GM03348 (cell line): ENCODE results near the gene LY9.
"Not testable (repeated sequence)": the region's sequence is repeated elsewhere in the genome, so short reads cannot be mapped to it uniquely, and the experiment has no call there.

ENCODE experiments used
- DNase-seq: peaks from one replicate; pipeline ENCODE4 v3.0.0; 2012; ENCODE audit warnings: low spot score

Gene LY9

DNA sequence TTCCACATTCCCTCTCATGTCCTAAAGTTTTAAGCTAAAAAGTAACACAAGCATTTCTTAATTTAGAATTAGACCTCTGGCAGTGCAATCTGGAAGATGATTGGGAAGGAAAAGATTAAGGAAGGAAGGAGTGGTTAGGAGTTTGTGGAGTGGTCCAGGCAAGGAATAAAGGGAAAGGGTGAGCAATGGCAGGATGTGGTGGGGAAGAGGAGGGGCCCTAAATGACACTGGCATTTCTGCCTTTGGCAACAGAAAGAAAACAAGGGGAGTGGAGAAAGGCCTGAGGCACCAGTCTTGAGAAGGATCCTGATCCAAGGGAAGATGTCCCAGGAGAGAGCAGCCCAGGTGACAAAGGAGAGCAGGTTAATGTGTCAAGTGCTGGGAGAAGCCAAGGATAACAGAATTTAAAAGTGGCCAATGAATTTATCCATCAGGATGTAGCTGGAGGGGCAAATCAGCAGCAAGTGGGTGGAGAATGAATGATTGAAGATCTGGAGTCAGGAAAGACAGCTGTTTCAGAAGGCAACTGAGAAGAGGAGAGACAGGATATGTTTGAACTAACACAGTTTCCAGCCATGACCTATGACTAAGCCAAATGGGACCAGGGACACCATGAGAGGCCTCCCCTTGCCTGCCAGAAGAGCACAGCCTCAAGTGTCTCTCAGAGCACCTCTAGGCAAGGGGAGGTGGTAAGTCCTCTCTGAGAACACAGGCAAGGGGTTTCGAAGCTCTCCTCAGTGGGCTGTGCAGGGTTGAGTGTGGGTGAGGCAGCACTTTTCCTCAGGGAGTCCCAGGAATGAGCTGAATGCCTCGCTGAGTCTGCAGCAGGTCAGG is 20.9 kb upstream of the LY9 start:
- DNase-seq = no peak

DNA sequence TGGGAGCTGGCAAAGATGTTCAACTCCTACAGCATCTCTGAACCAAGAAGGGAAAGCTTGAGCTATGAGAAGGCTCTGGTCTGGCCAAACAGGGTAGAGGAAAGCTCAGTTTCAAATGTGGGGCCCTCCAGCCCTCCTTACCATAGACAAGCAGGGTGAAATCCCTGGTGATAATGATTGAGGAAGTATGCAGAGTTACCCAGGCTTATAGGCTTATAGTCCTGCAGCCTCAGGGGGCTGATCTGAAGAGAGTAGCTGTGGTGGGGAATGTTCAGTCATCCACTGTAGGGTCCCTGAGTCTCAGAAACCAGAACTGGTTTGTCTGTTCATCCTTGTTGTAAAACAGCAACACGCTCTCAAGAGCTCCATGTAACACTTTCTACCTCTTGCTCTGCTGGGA is 19.8 kb upstream of the LY9 start:
- no peak for DNase-seq

DNA sequence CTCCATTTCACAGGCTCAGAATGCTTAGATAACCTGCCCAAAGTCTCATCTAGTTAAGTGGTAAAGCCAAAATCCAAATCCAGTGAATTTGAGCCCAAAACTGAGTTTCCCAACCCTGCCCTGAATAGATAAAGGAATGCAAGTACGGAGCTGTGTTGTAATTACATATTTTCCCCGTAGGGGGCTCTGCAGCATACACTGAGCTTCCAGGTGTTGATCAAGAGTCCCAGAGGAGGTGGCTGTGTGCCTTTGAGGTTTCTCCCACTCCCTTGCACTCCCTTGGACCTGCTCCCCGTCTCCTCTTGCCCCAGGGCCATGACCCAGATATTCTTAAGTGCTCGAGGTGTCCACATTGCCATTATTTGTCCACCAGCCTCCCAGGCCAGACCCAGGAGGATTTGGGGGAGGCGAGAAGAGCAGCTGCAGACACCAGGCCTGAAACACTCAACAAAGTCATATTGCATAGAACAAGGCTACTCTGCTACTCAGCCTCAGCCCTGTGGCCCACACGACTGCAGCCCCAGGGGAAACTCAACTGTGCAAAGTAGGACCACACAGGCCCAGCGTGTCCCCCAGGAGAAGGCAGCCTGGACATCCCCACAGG is 18.4 kb upstream of the LY9 start:
- DNase-seq = no peak

- no peak for DNase-seq
These were observed 17.0 kb upstream of the LY9 start for GRCh38 chr1:160778976-160779375.

DNA sequence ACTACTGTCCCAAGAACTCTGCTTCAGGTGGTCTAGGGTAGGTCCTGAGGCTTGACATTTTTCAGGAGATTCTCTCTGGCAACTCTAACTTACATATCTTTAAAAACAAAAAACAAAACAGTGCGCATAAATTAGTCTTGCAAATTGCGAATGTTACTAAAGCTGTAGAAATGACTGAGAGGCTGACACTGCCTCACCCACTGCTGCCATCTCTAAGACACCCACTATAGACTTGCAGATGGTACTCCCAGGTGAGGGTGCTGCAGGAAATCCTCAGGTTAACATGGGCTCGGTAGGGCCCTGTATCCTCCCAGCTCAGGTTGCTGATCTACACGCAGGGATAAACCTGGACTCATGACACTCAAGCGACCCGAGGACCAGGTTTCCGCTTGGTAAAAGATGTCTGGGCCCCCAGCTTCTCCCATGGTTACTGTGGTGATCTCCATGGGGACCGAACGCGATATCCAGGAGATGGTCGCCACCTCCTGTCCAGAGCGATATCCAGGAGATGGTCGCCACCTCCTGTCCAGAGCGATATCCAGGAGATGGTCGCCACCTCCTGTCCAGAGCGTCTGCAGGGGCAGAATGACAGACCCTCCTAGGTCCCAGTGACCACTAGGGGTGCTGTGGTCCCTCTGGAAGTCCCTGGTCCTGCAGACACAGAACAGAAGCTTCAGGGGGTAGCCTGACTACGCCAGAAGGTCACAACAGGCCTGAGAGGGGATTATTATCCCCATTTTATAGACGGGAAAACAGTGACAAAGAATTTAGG is 16.2 kb upstream of the LY9 start:
- DNase-seq = no peak

- DNase-seq = no peak
These were observed 15.6 kb upstream of the LY9 start for GRCh38 chr1:160780398-160780755.

GRCh38 chr1:160781186-160781766 is 14.7 kb upstream of the LY9 start:
- no peak for DNase-seq

- no peak for DNase-seq
These were observed 13.9 kb upstream of the LY9 start for GRCh38 chr1:160781914-160782689.

DNA sequence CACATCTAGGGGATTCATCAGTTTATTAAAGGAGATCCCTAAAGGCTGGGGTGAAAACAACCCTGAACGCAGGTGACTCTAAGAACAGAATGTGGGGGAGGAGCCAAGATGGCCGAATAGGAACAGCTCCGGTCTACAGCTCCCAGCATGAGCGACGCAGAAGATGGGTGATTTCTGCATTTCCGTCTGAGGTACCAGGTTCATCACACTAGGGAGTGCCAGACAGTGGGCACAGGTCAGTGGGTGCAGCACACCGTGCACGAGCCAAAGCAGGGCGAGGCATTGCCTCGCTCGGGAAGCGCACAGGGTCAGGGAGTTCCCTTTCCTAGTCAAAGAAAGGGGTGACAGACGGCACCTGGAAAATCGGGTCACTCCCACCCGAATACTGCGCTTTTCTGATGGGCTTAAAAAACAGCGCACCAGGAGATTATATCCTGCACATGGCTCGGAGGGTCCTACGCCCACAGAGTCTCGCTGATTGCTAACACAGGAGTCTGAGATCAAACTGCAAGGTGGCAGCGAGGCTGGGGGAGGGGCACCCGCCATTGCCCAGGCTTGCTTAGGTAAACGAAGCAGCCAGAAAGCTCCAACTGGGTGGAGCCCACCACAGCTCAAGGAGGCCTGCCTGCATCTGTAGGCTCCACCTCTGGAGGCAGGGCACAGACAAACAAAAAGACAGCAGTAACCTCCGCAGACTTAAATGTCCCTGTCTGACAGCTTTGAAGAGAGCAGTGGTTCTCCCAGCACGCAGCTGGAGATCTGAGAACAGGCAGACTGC is 12.8 kb upstream of the LY9 start:
- not testable (repeated sequence) for DNase-seq

- DNase-seq = no peak
These were observed 6.8 kb upstream of the LY9 start for GRCh38 chr1:160789051-160789701.

DNA sequence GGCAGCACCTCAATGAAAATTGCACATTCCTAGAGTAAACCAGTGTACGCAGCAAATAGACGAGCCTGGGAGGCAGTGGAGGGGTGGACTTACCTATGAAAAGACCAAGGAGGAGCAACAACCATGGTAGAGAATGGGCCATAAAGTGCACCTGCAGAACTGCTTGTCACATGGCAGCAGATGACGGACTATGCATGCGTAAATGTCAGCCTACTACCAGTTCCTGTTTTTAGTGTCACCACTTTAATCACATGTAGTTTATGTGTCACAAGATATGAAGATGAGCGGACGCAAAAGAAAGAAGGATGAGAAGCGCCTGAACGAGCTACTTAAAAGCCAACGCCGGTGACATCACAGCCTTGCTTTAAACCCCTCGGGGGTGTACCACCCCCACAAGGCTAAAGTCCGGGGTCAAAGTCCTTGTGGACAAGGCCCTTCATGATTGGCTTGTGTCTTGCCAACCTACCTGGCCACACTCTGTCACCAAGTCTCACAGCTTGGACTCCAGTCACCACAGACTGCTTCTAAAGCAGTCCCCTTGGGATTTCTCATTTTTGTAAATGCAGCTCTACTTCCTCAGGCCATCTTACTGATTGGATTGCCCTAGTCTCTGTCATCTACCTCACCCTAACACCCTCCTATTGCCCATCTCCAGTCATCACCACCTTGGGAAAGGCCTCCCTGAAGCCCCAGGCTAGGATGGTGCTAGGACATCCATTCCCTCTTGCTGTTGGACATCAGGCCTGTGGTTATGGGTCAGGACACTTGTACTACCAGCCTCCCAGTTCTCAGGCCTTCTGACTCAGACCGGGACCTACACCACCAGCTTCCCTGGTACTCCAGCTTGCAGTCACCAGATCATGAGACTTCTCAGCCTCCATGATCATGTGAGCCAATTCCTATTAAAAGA is 6.0 kb upstream of the LY9 start:
- DNase-seq = no peak

- no peak for DNase-seq
These were observed 1.6 kb upstream of the LY9 start for GRCh38 chr1:160794376-160794775.

DNA sequence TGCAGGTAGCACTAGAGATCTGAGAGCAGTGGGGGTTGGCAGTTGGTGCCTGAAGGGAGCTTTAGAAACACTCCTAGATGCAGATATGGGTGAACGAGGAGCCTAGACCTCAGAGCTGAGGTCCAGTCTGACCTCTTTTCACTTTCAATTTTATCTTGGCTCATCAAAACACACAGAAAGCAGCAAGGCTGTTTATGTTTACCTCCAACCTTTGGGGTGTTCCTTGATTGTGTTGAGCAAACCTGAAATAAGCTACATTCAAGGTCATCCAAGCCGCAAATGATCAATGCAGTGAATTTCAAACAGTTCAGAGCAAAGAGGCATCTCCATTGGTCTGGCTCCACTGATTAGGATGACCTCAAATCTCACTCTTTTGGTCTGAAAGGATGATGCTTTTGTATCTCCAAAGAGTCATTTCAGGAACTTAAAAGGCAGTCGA is 1.3 kb downstream of the LY9 start:
- DNase-seq = no peak

DNA sequence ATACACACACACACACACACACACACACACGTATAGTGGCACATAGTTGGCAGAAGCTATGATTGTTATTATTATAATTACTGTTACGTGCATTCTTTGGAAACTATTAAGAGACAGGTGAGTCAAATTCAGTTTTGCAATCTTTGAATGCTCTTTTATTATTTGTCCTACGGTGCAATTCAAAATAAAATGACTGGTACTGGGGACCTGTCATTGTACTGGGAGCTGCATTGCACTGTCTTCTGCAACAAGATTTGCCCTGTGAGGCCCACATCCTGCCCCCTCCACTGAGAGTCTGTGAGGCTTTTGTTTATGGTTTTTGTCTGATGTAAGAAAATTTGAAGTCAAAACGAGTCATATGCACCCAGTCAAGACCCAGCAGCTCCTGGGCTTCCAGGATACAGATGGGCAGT is 1.9 kb downstream of the LY9 start:
- no peak for DNase-seq

GRCh38 chr1:160798439-160798838 is 2.5 kb downstream of the LY9 start:
- DNase-seq = no peak

- DNase-seq = no peak
These were observed 3.7 kb downstream of the LY9 start for GRCh38 chr1:160799641-160800040.

GRCh38 chr1:160800142-160800541 is 4.2 kb downstream of the LY9 start:
- DNase-seq = no peak

DNA sequence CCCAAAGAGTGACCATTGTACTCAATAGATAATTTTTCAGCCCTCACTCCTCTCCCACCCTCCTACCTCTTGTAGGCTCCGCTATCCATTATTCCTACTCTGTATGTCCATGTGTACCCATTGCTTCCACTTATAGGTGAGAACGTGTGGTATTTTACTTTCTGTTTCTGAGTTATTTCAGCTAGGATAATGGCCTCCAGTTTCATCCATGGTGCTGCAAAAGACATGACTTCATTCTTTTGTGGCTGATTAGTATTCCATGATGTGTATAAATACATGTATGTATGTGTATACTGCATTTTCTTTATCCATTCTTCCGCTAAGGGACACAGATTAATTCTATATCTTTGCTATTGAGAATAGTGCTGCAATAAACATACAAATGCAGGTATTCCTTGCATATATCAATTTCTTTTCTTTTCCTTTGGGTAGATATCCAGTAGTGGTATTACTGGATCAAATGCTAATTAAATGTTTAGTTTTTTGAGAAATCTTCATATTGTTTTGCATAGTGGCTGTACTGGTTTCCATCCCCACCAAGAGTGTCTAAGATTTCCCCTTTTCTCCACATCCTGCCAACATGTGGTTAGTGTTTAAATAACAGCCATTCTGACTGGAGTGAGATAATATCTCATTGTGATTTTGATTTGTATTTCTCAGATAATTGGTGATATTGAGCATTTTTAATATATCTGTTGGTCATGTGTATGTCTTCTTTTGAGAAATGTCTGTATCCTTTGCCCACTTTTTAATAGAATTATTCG is 4.9 kb downstream of the LY9 start:
- DNase-seq = no peak
